Anterior cingulate cortex (tissue), 58 donors: ENCODE measurements around the gene OTUD7B.
A peak's percentile ranks its signal among the peaks of the same experiment; 100 is the strongest.

Experiments used
- DNase-seq, 58 donors: peaks; one replicate each; lab custom pipeline; 2025; lab: John Stamatoyannopoulos, UW

OTUD7B gene

GRCh38 chr1:150005606-150006005 lies 4.9 kb downstream of the OTUD7B start:
- peak in 2 of 58 donors; percentile 13 for DNase-seq

- no peak for DNase-seq
Measured at GRCh38 chr1:150003801-150004200, 6.7 kb downstream of the OTUD7B start.

- DNase-seq: no peak
Measured at GRCh38 chr1:150002217-150002616, 8.3 kb downstream of the OTUD7B start.

GRCh38 chr1:150001415-150001814 lies 9.1 kb downstream of the OTUD7B start:
- peak in 7 of 58 donors; percentile 4 to 37 (median 15) for DNase-seq

GRCh38 chr1:149997585-149998262 lies 12.8 kb downstream of the OTUD7B start:
- DNase-seq: peak in 1 of 58 donors; percentile 19

- DNase-seq: no peak
Measured at GRCh38 chr1:149995927-149996326, 14.6 kb downstream of the OTUD7B start.

GRCh38 chr1:149993764-149994163 lies 16.8 kb downstream of the OTUD7B start:
- DNase-seq: no peak

- DNase-seq: no peak
Measured at GRCh38 chr1:149993181-149993580, 17.3 kb downstream of the OTUD7B start.

- DNase-seq: no peak
Measured at GRCh38 chr1:149987297-149987595, 23.3 kb downstream of the OTUD7B start.

- DNase-seq: no peak
Measured at GRCh38 chr1:149986486-149987296, 23.8 kb downstream of the OTUD7B start.

- no peak for DNase-seq
Measured at GRCh38 chr1:149979972-149980540, 30.5 kb downstream of the OTUD7B start.

GRCh38 chr1:149979245-149979971 lies 31.1 kb downstream of the OTUD7B start:
- DNase-seq: no peak

- DNase-seq: peak in 1 of 58 donors; percentile 7
Measured at GRCh38 chr1:149978547-149979023, 31.9 kb downstream of the OTUD7B start.

GRCh38 chr1:149977345-149977744 lies 33.2 kb downstream of the OTUD7B start:
- DNase-seq: no peak

GRCh38 chr1:149972547-149972946 lies 38.0 kb downstream of the OTUD7B start:
- DNase-seq: no peak

GRCh38 chr1:149967646-149968045 lies 42.9 kb downstream of the OTUD7B start:
- no peak for DNase-seq

GRCh38 chr1:149967041-149967440 lies 43.5 kb downstream of the OTUD7B start:
- no peak for DNase-seq

GRCh38 chr1:149966405-149966804 lies 44.1 kb downstream of the OTUD7B start:
- DNase-seq: no peak

GRCh38 chr1:149965440-149965839 lies 45.1 kb downstream of the OTUD7B start:
- DNase-seq: no peak

- DNase-seq: no peak
Measured at GRCh38 chr1:149963358-149963757, 47.2 kb downstream of the OTUD7B start.

GRCh38 chr1:149962736-149963135 lies 47.8 kb downstream of the OTUD7B start:
- DNase-seq: no peak
